ENCODE data around the gene KRT8. TPM values are rescaled to one million over a fixed set of nuclear protein-coding genes. Genes with fewer than 3 reads are reported as not detected.

Gene KRT8
- total RNA-seq, 1 experiment from 2014 or later, result 1,655 TPM

DNA sequence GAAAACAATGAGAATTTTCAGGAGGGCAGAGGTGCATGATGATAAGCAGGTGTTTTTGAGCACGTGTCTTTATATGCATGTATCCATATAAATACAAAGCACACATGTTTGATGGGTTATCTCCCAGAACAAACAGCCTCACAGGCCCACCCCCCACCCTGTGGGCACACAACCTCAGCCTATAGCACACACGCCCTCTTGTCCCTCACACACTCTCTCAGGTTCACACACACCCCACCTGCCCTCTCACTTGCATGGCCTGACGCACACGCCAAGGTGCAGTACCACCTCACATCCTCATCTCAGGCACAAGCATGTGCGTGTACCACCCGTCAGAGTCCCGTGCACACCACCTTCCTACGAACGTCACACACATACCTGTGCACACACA, 8.6 kb upstream of the KRT8 start:
- Histone ChIP-seq H4K20me1 (ENCODE audit: insufficient read depth) (no peaks in the 10 kb centered on the region), H3K9me3 (ENCODE audit: control insufficient read depth in 1 of 2, insufficient read depth in 1 of 2, low read depth in 1 of 2, low read length in 2 of 2) (no peaks in the 10 kb centered on the region), H3K4me1 (ENCODE audit: control insufficient read depth in 1 of 2, insufficient read depth in 2 of 2, low read length in 2 of 2) (peaks cover 17 to 32% of the 10 kb centered on the region in 2 experiments), H3K9me2 (ENCODE audit: insufficient read depth) (no peaks in the 10 kb centered on the region), H2AFZ (ENCODE audit: low read depth, low read length, poor library complexity, severe bottlenecking) (no peak overlapping the region), H3K4me3 (replicated peaks in 1 of 2; ENCODE audit: low read depth in 1 of 2, low read length in 2 of 2) (no peak overlapping the region), H3K4me2 (ENCODE audit: low read length) (no peak overlapping the region), H3K79me2 (ENCODE audit: insufficient read depth, low read length) (no peaks in the 10 kb centered on the region), H3K27ac (ENCODE audit: low read depth, low read length) (no peak overlapping the region), H3K9ac (ENCODE audit: low read length) (no peak overlapping the region), H3K27me3 (ENCODE audit: insufficient read depth, low read length) (no peaks in the 10 kb centered on the region), H3K36me3 (ENCODE audit: control insufficient read depth in 1 of 2, insufficient read depth in 2 of 2, low read length in 2 of 2) (no peaks in the 10 kb centered on the region)
- ChIA-PET RAD21 (ENCODE audit: low non-redundant PET in 1 of 2, low total read pairs in 2 of 2, uncharacterized antibody in 2 of 2, unreplicated experiment in 2 of 2) (no interaction called here), CTCF (no interaction called here), POLR2A (interaction anchor here (14.5 kb wide), 1 partner anchor 7 kb away, joined by 262 read pairs; the partner anchor contains the start of gene KRT8)
- DNase-seq (ENCODE audit: low read depth, low spot score) (no peak), ATAC-seq (peak; percentile 24; the same call in 1 of the 2 replicates)
- intact Hi-C loops (cut with micrococcal nuclease), result no loop called here
- TF ChIP-seq CEBPB (IDR thresholded peaks at IDR 0.05; ENCODE audit: low read depth) (no peak), SIN3A (IDR thresholded peaks at IDR 0.05; ENCODE audit: low read depth) (no peak), ZFX (IDR thresholded peaks at IDR 0.05) (no peak), SRF (IDR thresholded peaks at IDR 0.05; ENCODE audit: low read depth) (no peak), POLR2AphosphoS5 (IDR thresholded peaks at IDR 0.05; ENCODE audit: low read depth, low read length) (no peak)
- BruUV-seq (replicated peaks), result no TSS peak

DNA sequence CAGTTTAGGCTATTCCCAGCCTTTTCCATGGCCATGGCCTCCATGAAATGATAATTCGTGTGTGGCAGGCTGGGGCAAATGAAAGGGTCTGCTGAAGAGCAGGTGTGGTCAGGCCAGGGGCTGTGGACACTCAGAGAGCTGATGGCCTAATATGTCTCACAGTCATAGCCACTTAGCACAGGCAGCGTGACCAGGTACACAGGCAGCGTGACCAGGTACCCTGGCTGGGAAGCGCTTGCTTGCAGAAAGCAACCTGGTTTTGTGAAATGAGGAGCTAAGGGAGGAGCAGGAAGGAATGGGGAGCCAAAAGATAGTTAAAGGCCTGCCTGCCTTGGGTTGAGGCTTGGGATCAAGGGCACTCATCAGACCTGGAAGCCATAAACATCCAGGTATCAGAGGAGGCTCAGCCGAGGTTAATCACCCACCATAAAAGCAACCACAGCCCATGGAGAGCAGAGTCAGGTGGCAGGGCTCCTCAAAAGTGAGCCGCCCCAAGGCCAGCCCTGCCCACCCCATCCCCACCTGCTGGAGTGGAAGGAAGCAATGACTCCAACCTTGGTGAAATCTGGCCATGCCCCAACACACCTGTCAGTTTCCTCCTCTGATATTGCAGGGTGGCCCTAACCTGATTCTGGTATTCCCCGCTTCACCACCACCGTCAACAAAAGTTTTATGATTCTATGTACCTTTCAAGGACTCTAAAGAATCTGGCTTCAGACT, 8.0 kb upstream of the KRT8 start:
- POLR2A ChIA-PET, result no interaction called here
- BruUV-seq (replicated peaks), result no TSS peak
- ATAC-seq (no peak), DNase-seq (ENCODE audit: low read depth, low spot score) (no peak)
- CTCF ChIA-PET, result no interaction called here
- Histone ChIP-seq H3K27ac (ENCODE audit: low read depth, low read length) (no peak overlapping the region), H3K9ac (ENCODE audit: low read length) (no peak overlapping the region), H3K27me3 (ENCODE audit: insufficient read depth, low read length) (no peaks in the 10 kb centered on the region), H3K4me3 (replicated peaks in 1 of 2; ENCODE audit: low read depth in 1 of 2, low read length in 2 of 2) (no peak overlapping the region), H3K36me3 (ENCODE audit: control insufficient read depth in 1 of 2, insufficient read depth in 2 of 2, low read length in 2 of 2) (no peaks in the 10 kb centered on the region), H3K4me1 (ENCODE audit: control insufficient read depth in 1 of 2, insufficient read depth in 2 of 2, low read length in 2 of 2) (peaks cover 23 to 38% of the 10 kb centered on the region in 2 experiments), H3K9me3 (ENCODE audit: control insufficient read depth in 1 of 2, insufficient read depth in 1 of 2, low read depth in 1 of 2, low read length in 2 of 2) (no peaks in the 10 kb centered on the region), H3K4me2 (ENCODE audit: low read length) (no peak overlapping the region), H2AFZ (ENCODE audit: low read depth, low read length, poor library complexity, severe bottlenecking) (no peak overlapping the region), H3K9me2 (ENCODE audit: insufficient read depth) (no peaks in the 10 kb centered on the region), H4K20me1 (ENCODE audit: insufficient read depth) (no peaks in the 10 kb centered on the region), H3K79me2 (ENCODE audit: insufficient read depth, low read length) (no peaks in the 10 kb centered on the region)
- RAD21 ChIA-PET (ENCODE audit: low non-redundant PET in 1 of 2, low total read pairs in 2 of 2, uncharacterized antibody in 2 of 2, unreplicated experiment in 2 of 2), result no interaction called here
- intact Hi-C loops (cut with micrococcal nuclease), result no loop called here
- peak; percentile 89 for TF ChIP-seq TCF7L2 (IDR thresholded peaks at IDR 0.05; ENCODE audit: borderline replicate concordance, extremely low read depth, insufficient read depth, insufficient read length)
- TF ChIP-seq EZH2phosphoT487 (IDR thresholded peaks at IDR 0.05; ENCODE audit: borderline replicate concordance), result no peak
- no peak for TF ChIP-seq CBX3 (IDR thresholded peaks at IDR 0.05; ENCODE audit: low read depth)
